HG03064 (cell line): ENCODE measurements around the gene TAAR8.
"Not testable (repeated sequence)": the region's sequence is repeated elsewhere in the genome, so short reads cannot be mapped to it uniquely, and the experiment has no call there.

Experiments used
- ATAC-seq: cut with Tn5 transposase; IDR thresholded peaks from one replicate; pipeline ENCODE4 v1.9.1; 2021; ENCODE audit warnings: low read depth; ENCODE audit not compliant: unreplicated experiment

Gene TAAR8

GRCh38 chr6:132537977-132538376 lies 14.5 kb upstream of the TAAR8 start, which contains the start of gene TAAR9:
Gene TAAR9, plus strand, starts transcription at chr6:132538277. Its CDS starts 13 bp downstream, at chr6:132538290.
- ATAC-seq = no peak

GRCh38 chr6:132544826-132545225 lies 7.6 kb upstream of the TAAR8 start:
- no peak for ATAC-seq

GRCh38 chr6:132548746-132549463 lies 3.6 kb upstream of the TAAR8 start:
- no peak for ATAC-seq

- no peak for ATAC-seq
These were observed 1.3 kb upstream of the TAAR8 start for GRCh38 chr6:132551214-132551613.

GRCh38 chr6:132560087-132560486 lies 7.6 kb downstream of the TAAR8 start:
- ATAC-seq = not testable (repeated sequence)

- no peak for ATAC-seq
These were observed 13.9 kb downstream of the TAAR8 start for GRCh38 chr6:132566404-132566803.

- ATAC-seq = no peak
These were observed 15.1 kb downstream of the TAAR8 start for GRCh38 chr6:132567566-132567965.

GRCh38 chr6:132568611-132569010 lies 16.1 kb downstream of the TAAR8 start:
- no peak for ATAC-seq

GRCh38 chr6:132569170-132569569 lies 16.7 kb downstream of the TAAR8 start:
- ATAC-seq = no peak

- ATAC-seq = no peak
These were observed 17.8 kb downstream of the TAAR8 start, which contains the start of gene TAAR6 for GRCh38 chr6:132570221-132570777. Gene TAAR6, plus strand, starts transcription at chr6:132570322. Its CDS starts 0 bp downstream, at chr6:132570322.

- no peak for ATAC-seq
These were observed 19.3 kb downstream of the TAAR8 start for GRCh38 chr6:132571774-132572173.

- ATAC-seq = no peak
These were observed 32.2 kb downstream of the TAAR8 start for GRCh38 chr6:132584698-132585097.

- no peak for ATAC-seq
These were observed 35.0 kb downstream of the TAAR8 start for GRCh38 chr6:132587424-132587823.

- no peak for ATAC-seq
These were observed 37.0 kb downstream of the TAAR8 start, which contains the start of gene TAAR5 for GRCh38 chr6:132589454-132589853. Gene TAAR5, minus strand, starts transcription at chr6:132589741. Its CDS starts 55 bp downstream, at chr6:132589686.

- ATAC-seq = no peak
These were observed 37.9 kb downstream of the TAAR8 start for GRCh38 chr6:132590362-132590761.

GRCh38 chr6:132592855-132593254 lies 40.4 kb downstream of the TAAR8 start:
- ATAC-seq = no peak

- ATAC-seq = no peak
These were observed 43.7 kb downstream of the TAAR8 start for GRCh38 chr6:132596201-132596600.

- ATAC-seq = no peak
These were observed 46.0 kb downstream of the TAAR8 start for GRCh38 chr6:132598473-132598872.

GRCh38 chr6:132600900-132601299 lies 48.4 kb downstream of the TAAR8 start:
- not testable (repeated sequence) for ATAC-seq
